BJ (cell line): ENCODE results near the gene LSM12. TPM values are rescaled to one million over a fixed set of nuclear protein-coding genes. Genes with fewer than 3 reads are reported as not detected.

Source experiments
- CTCF ChIA-PET: fragments of 350-600 bp; formaldehyde crosslinking; extraction: SDS; loops from one replicate; lab custom pipeline; 2021; ENCODE audit warnings: antibody characterized with exemption, inconsistent platforms; lab: Yijun Ruan, JAX
- POLR2A ChIA-PET: fragments of 300-600 bp; sonication (Branson Sonifier 250); formaldehyde crosslinking; extraction: SDS; loops from one replicate; lab custom pipeline; 2021; ENCODE audit warnings: antibody characterized with exemption; lab: Charles Lee
- DNase-seq: peaks from one replicate; pipeline ENCODE4 v3.0.0-alpha.2; 2011; ENCODE audit warnings: low read depth
- H3K27me3 ChIP-seq: 2 replicates; pipeline ENCODE4 v1.6.0; 2011; ENCODE audit warnings: low read length; ENCODE audit not compliant: control insufficient read depth, insufficient read depth
- H3K36me3 ChIP-seq: 2 replicates; pipeline ENCODE4 v1.5.1; 2011; ENCODE audit warnings: low read length; ENCODE audit not compliant: control insufficient read depth, insufficient read depth
- H3K4me3 ChIP-seq: 2 replicates; pipeline ENCODE4 v1.5.1; 2011; ENCODE audit warnings: low read depth, mild to moderate bottlenecking, control low read depth, low read length
- polyA plus RNA-seq: library from polyadenylated mRNA; depleted of rRNA; stranded (reverse); fragments of >200 nt; gene quantifications from 2 replicates; pipeline ENCODE4 v1.2.3, GENCODE V29; 2011
- TF ChIP-seq, protein P1 (sequence below): IDR thresholded peaks from 2 replicates; pipeline ENCODE4 v1.5.1; 2011; ENCODE audit warnings: low read depth, mild to moderate bottlenecking, control low read depth, inconsistent platforms, low read length, moderate library complexity; ENCODE audit not compliant: insufficient read depth

The LSM12 gene
- polyA plus RNA-seq, 1 experiment: 36.3 TPM

DNA sequence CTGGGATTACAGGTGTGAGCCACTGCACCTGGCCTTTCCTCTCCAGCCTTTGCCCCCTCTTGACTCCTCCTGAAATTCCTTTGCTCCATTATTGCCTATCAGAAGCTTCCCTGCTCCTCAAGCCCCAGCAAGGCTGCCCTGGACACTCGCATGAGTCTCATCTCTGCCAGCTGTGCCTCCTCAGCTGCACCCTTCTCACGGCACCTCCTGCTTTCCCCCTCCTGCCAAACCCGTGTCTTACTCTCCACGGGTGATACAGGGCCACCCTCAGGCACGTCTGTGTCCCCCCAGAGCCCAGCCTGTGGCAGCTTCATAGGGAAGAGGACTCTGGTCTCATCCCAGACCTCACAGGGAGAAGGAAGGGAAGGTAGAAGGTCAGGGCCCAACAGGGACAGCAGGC lies 19.4 kb upstream of the LSM12 start:
- Histone ChIP-seq H3K27me3 (no peaks in the 10 kb centered on the region), H3K36me3 (peaks cover 30% of the 10 kb centered on the region), H3K4me3 (no peak overlapping the region)
- ChIA-PET CTCF (interaction anchor here (0.9 to 3.5 kb wide), 7 partner anchors 11 to 57 kb away, joined by 3 to 20 read pairs (median 6); no protein-coding TSS in a partner anchor), POLR2A (no interaction called here)
- DNase-seq: no peak
- TF ChIP-seq, protein P1, sequence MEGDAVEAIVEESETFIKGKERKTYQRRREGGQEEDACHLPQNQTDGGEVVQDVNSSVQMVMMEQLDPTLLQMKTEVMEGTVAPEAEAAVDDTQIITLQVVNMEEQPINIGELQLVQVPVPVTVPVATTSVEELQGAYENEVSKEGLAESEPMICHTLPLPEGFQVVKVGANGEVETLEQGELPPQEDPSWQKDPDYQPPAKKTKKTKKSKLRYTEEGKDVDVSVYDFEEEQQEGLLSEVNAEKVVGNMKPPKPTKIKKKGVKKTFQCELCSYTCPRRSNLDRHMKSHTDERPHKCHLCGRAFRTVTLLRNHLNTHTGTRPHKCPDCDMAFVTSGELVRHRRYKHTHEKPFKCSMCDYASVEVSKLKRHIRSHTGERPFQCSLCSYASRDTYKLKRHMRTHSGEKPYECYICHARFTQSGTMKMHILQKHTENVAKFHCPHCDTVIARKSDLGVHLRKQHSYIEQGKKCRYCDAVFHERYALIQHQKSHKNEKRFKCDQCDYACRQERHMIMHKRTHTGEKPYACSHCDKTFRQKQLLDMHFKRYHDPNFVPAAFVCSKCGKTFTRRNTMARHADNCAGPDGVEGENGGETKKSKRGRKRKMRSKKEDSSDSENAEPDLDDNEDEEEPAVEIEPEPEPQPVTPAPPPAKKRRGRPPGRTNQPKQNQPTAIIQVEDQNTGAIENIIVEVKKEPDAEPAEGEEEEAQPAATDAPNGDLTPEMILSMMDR: no peak

DNA sequence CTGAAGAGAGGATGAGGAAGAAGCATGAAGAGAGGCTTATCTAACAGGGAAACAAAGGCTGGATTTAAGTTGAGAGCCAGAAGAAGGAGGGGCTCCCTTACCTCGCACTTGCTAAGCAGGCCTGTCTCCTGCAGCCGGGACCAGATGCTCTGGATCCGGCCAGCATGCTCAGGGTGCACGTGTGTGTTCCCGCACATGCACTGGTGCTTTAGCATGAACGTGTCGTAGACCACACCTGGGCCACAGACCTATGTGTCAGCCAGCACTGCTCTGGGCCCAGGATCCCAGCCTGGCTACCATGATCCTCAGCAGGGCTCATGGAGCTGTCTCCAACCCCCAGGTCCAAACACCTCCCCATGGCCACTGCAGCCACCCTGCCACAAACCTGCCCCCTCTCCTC lies 18.4 kb upstream of the LSM12 start:
- ChIA-PET POLR2A (no interaction called here), CTCF (interaction anchor here (2.2 to 3.5 kb wide), 3 partner anchors 10 to 30 kb away, joined by 6 to 20 read pairs (median 7); no protein-coding TSS in a partner anchor)
- H3K27me3 ChIP-seq: no peaks in the 10 kb centered on the region
- DNase-seq: no peak
- TF ChIP-seq, protein P1: no peak
- no peak overlapping the region for H3K4me3 ChIP-seq
- peaks cover 39% of the 10 kb centered on the region for H3K36me3 ChIP-seq

DNA sequence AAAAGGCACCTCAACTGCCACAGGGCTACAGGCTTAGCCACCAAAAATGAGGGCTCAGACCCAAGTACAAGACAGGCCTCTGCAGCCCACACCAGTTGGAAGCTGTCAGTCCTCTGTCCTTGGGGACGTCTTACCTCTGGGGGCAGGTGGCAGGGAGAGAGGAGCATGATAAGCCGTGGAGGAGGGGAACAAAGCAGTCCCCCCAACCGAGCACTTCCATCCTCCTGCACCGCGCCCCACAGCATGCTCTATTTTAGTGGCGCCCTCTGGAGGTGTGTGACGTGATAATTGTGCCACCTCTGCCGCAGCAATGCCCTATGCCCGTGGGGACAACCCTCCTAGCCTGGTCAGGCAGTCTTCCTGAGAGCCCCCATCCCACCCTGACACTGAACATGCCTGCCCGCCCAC lies 17.7 kb upstream of the LSM12 start:
- DNase-seq: no peak
- CTCF ChIA-PET: interaction anchor here (1.2 to 3.5 kb wide), 8 partner anchors 10 to 53 kb away, joined by 3 to 20 read pairs (median 6); partner anchors contain the start of gene HDAC5
- TF ChIP-seq, protein P1: peak; percentile 32; the same call in 1 of the 2 replicates
- Histone ChIP-seq H3K27me3 (no peaks in the 10 kb centered on the region), H3K36me3 (peaks cover 42% of the 10 kb centered on the region), H3K4me3 (no peak overlapping the region)
- POLR2A ChIA-PET: no interaction called here

DNA sequence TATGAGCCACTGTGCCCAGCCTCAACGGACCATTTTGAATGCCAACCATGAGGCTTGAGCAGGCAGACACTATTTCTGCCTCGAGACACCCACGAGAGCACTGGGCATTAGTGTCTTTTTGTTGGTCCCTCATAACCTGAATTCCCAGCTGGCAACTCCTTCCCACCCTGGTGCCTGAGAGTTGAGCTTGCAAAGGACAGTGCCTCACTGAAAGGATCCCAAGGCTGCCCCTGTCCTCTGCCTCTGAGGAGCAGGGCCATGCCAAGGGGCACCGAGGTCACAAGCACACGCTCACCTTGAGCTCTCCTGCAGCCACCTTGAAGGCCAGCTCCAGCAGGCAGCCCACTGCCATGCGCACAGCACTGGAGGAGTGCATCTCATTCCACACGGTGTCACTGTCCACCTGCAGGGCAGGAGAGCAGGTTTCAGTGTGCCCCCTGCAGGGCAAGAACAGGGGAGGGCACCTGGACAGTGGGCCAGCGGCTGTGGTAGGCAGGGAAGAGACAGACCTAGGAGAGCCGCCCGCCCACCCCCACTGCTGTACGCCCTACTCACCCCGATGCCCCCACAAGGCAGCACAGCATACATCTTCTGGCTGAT lies 16.9 kb upstream of the LSM12 start:
- TF ChIP-seq, protein P1: no peak
- ChIA-PET POLR2A (no interaction called here), CTCF (interaction anchor here (0.6 to 3.5 kb wide), 9 partner anchors 9 to 249 kb away, joined by 3 to 20 read pairs (median 5); partner anchors contain the start of gene HDAC5)
- peaks cover 48% of the 10 kb centered on the region for H3K36me3 ChIP-seq
- no peak overlapping the region for H3K4me3 ChIP-seq
- DNase-seq: no peak
- H3K27me3 ChIP-seq: no peaks in the 10 kb centered on the region

DNA sequence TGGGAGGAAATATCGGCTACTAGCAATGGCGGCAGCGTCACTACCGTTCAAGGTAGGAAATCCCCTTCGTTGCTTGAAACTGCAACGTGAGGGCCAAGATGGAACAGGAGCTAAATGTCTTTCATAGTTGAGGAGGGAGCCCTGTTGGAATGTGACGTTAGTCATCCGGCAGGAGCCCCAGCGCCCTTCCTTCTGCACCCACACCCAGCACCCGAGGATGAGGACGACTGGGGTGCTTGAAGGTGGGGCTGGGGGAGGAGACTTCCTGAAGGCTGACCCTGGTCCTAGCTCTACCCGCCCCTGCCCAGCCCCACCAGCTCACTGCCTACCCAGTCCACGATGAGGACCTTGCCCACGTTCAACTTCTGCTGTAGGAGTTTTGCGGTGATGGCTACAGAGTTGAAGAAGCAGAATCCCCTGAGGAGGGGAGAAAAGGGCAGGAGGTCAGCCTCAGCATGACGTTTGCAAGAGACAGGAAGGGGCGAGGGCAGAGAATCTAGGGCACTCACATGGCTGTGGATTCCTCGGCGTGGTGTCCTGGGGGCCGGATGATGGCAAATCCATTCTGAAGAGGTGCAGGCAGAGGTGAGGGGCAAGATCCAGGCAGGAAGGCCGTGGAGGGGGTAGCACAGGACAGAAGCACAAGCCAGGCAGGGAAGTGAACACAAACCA lies 15.9 kb upstream of the LSM12 start:
- DNase-seq: no peak
- CTCF ChIA-PET: interaction anchor here (0.8 to 3.5 kb wide), 3 partner anchors 8 to 138 kb away, joined by 3 to 20 read pairs (median 5); no protein-coding TSS in a partner anchor
- TF ChIP-seq, protein P1: no peak
- Histone ChIP-seq H3K36me3 (peaks cover 51% of the 10 kb centered on the region), H3K27me3 (no peaks in the 10 kb centered on the region), H3K4me3 (no peak overlapping the region)
- POLR2A ChIA-PET: no interaction called here
